Tibial nerve (tissue), 4 donors: ENCODE data around the gene RYR3.

Source experiments
- CTCF ChIP-seq, 5 experiments: fragments of 200-600 bp in 3 of 5; fragments of 450-650 bp in 2 of 5; sonication (generic) in 3 of 5; IDR thresholded peaks; one replicate each; pipeline ENCODE4 v1.5.1; 2016 to 2019; ENCODE audit warnings: antibody characterized with exemption in 5 of 5, mild to moderate bottlenecking in 3 of 5, moderate library complexity in 2 of 5
- EP300 ChIP-seq, 2 donors: sonication (generic); formaldehyde crosslinking; IDR thresholded peaks; one replicate each; pipeline ENCODE4 v1.6.1; 2017; ENCODE audit warnings: antibody characterized with exemption in 2 of 2, mild to moderate bottlenecking in 1 of 2
- POLR2A ChIP-seq, 2 donors: fragments of 450-650 bp; IDR thresholded peaks; one replicate each; pipeline ENCODE4 v1.6.1; 2017; ENCODE audit warnings: antibody characterized with exemption in 2 of 2, mild to moderate bottlenecking in 2 of 2, moderate library complexity in 2 of 2

DNA sequence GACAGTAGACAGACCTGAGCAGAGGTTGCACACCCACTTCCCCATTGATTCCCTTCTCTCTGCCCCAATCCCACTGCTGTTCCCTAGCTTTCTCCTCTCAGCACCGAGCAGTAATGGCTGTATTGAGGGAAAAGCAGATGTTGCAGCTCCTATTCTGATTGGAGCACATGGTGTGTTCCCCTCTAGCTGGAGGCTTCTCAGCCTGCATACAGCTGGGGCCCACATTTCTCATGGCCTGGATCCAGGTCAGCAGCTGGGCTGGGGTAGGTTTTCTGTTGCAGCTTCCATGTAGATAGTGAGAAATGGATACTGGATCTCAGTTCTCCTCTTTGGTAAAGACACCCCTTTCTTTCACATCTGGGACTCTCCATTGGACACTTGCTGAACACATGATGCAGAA is 50.1 kb downstream of the RYR3 start:
- TF ChIP-seq CTCF (IDR thresholded peaks at IDR 0.05) (no peak), EP300 (IDR thresholded peaks at IDR 0.05) (no peak), POLR2A (IDR thresholded peaks at IDR 0.05) (no peak)
